ENCODE results near the gene PHC3.

PHC3 gene

GRCh38 chr3:170178651-170179050, 2.9 kb downstream of the PHC3 start:
- H3K27me3 ChIP-seq (ENCODE audit: control insufficient read depth, insufficient read depth, low read length): no peaks in the 10 kb centered on the region
- no peak overlapping the region for H3K9ac ChIP-seq (ENCODE audit: low read length)
- peaks cover 2% of the 10 kb centered on the region for H3K36me3 ChIP-seq (ENCODE audit: control insufficient read depth, insufficient read depth, low read length)
- no peak overlapping the region for H3K4me3 ChIP-seq (ENCODE audit: low read length)
- H3K4me1 ChIP-seq (ENCODE audit: control insufficient read depth, insufficient read depth, low read length): peaks cover 12% of the 10 kb centered on the region
- H3K27ac ChIP-seq (ENCODE audit: low read depth, low read length): no peak overlapping the region

GRCh38 chr3:170171563-170171962, 10.0 kb downstream of the PHC3 start:
- Histone ChIP-seq H3K36me3 (ENCODE audit: control insufficient read depth, insufficient read depth, low read length) (peaks cover 12% of the 10 kb centered on the region), H3K27ac (ENCODE audit: low read depth, low read length) (no peak overlapping the region), H3K4me1 (ENCODE audit: control insufficient read depth, insufficient read depth, low read length) (peaks cover 4% of the 10 kb centered on the region), H3K4me3 (ENCODE audit: low read length) (no peak overlapping the region), H3K27me3 (ENCODE audit: control insufficient read depth, insufficient read depth, low read length) (no peaks in the 10 kb centered on the region), H3K9ac (ENCODE audit: low read length) (no peak overlapping the region)

GRCh38 chr3:170164717-170165116, 16.8 kb downstream of the PHC3 start:
- no peaks in the 10 kb centered on the region for H3K4me1 ChIP-seq (ENCODE audit: control insufficient read depth, insufficient read depth, low read length)
- peaks cover 10% of the 10 kb centered on the region for H3K36me3 ChIP-seq (ENCODE audit: control insufficient read depth, insufficient read depth, low read length)
- H3K9ac ChIP-seq (ENCODE audit: low read length): no peak overlapping the region
- no peak overlapping the region for H3K4me3 ChIP-seq (ENCODE audit: low read length)
- H3K27ac ChIP-seq (ENCODE audit: low read depth, low read length): no peak overlapping the region
- no peaks in the 10 kb centered on the region for H3K27me3 ChIP-seq (ENCODE audit: control insufficient read depth, insufficient read depth, low read length)

- Histone ChIP-seq H3K4me1 (ENCODE audit: control insufficient read depth, insufficient read depth, low read length) (no peaks in the 10 kb centered on the region), H3K36me3 (ENCODE audit: control insufficient read depth, insufficient read depth, low read length) (peaks cover 10% of the 10 kb centered on the region), H3K27me3 (ENCODE audit: control insufficient read depth, insufficient read depth, low read length) (no peaks in the 10 kb centered on the region)
These were observed 17.4 kb downstream of the PHC3 start for GRCh38 chr3:170163956-170164645.

GRCh38 chr3:170162630-170163029, 18.9 kb downstream of the PHC3 start:
- no peak overlapping the region for H3K9ac ChIP-seq (ENCODE audit: low read length)
- peaks cover 10% of the 10 kb centered on the region for H3K36me3 ChIP-seq (ENCODE audit: control insufficient read depth, insufficient read depth, low read length)
- H3K4me1 ChIP-seq (ENCODE audit: control insufficient read depth, insufficient read depth, low read length): no peaks in the 10 kb centered on the region
- H3K27me3 ChIP-seq (ENCODE audit: control insufficient read depth, insufficient read depth, low read length): no peaks in the 10 kb centered on the region
- no peak overlapping the region for H3K27ac ChIP-seq (ENCODE audit: low read depth, low read length)
- no peak overlapping the region for H3K4me3 ChIP-seq (ENCODE audit: low read length)

More at GRCh38 chr3:170163956-170164645, 17.4 kb downstream of the PHC3 start:
- Histone ChIP-seq H3K9ac (ENCODE audit: low read length) (no peak overlapping the region), H3K4me3 (ENCODE audit: low read length) (no peak overlapping the region), H3K27ac (ENCODE audit: low read depth, low read length) (no peak overlapping the region)

GRCh38 chr3:170162052-170162451, 19.5 kb downstream of the PHC3 start:
- H3K4me1 ChIP-seq (ENCODE audit: control insufficient read depth, insufficient read depth, low read length): no peaks in the 10 kb centered on the region
- no peak overlapping the region for H3K4me3 ChIP-seq (ENCODE audit: low read length)
- peaks cover 10% of the 10 kb centered on the region for H3K36me3 ChIP-seq (ENCODE audit: control insufficient read depth, insufficient read depth, low read length)
- H3K9ac ChIP-seq (ENCODE audit: low read length): no peak overlapping the region
- H3K27ac ChIP-seq (ENCODE audit: low read depth, low read length): no peak overlapping the region
- no peaks in the 10 kb centered on the region for H3K27me3 ChIP-seq (ENCODE audit: control insufficient read depth, insufficient read depth, low read length)

GRCh38 chr3:170159933-170160332, 21.6 kb downstream of the PHC3 start:
- Histone ChIP-seq H3K4me3 (ENCODE audit: low read length) (no peak overlapping the region), H3K4me1 (ENCODE audit: control insufficient read depth, insufficient read depth, low read length) (no peaks in the 10 kb centered on the region), H3K9ac (ENCODE audit: low read length) (no peak overlapping the region), H3K36me3 (ENCODE audit: control insufficient read depth, insufficient read depth, low read length) (peaks cover 10% of the 10 kb centered on the region), H3K27me3 (ENCODE audit: control insufficient read depth, insufficient read depth, low read length) (no peaks in the 10 kb centered on the region), H3K27ac (ENCODE audit: low read depth, low read length) (no peak overlapping the region)

- Histone ChIP-seq H3K9ac (ENCODE audit: low read length) (no peak overlapping the region), H3K27ac (ENCODE audit: low read depth, low read length) (no peak overlapping the region), H3K4me1 (ENCODE audit: control insufficient read depth, insufficient read depth, low read length) (no peaks in the 10 kb centered on the region), H3K27me3 (ENCODE audit: control insufficient read depth, insufficient read depth, low read length) (no peaks in the 10 kb centered on the region), H3K4me3 (ENCODE audit: low read length) (no peak overlapping the region), H3K36me3 (ENCODE audit: control insufficient read depth, insufficient read depth, low read length) (peaks cover 10% of the 10 kb centered on the region)
These were observed 22.1 kb downstream of the PHC3 start for GRCh38 chr3:170159459-170159858.

- Histone ChIP-seq H3K4me3 (ENCODE audit: low read length) (no peak overlapping the region), H3K27me3 (ENCODE audit: control insufficient read depth, insufficient read depth, low read length) (no peaks in the 10 kb centered on the region), H3K9ac (ENCODE audit: low read length) (no peak overlapping the region), H3K36me3 (ENCODE audit: control insufficient read depth, insufficient read depth, low read length) (no peaks in the 10 kb centered on the region), H3K27ac (ENCODE audit: low read depth, low read length) (no peak overlapping the region), H3K4me1 (ENCODE audit: control insufficient read depth, insufficient read depth, low read length) (no peaks in the 10 kb centered on the region)
These were observed 25.9 kb downstream of the PHC3 start for GRCh38 chr3:170155604-170156003.

- H3K36me3 ChIP-seq (ENCODE audit: control insufficient read depth, insufficient read depth, low read length): no peaks in the 10 kb centered on the region
- H3K4me1 ChIP-seq (ENCODE audit: control insufficient read depth, insufficient read depth, low read length): no peaks in the 10 kb centered on the region
- no peak overlapping the region for H3K4me3 ChIP-seq (ENCODE audit: low read length)
- H3K27me3 ChIP-seq (ENCODE audit: control insufficient read depth, insufficient read depth, low read length): no peaks in the 10 kb centered on the region
- no peak overlapping the region for H3K9ac ChIP-seq (ENCODE audit: low read length)
- no peak overlapping the region for H3K27ac ChIP-seq (ENCODE audit: low read depth, low read length)
These were observed 26.9 kb downstream of the PHC3 start for GRCh38 chr3:170154569-170155143.

- H3K9ac ChIP-seq (ENCODE audit: low read length): no peak overlapping the region
- no peaks in the 10 kb centered on the region for H3K4me1 ChIP-seq (ENCODE audit: control insufficient read depth, insufficient read depth, low read length)
- H3K27me3 ChIP-seq (ENCODE audit: control insufficient read depth, insufficient read depth, low read length): no peaks in the 10 kb centered on the region
- no peaks in the 10 kb centered on the region for H3K36me3 ChIP-seq (ENCODE audit: control insufficient read depth, insufficient read depth, low read length)
- H3K27ac ChIP-seq (ENCODE audit: low read depth, low read length): no peak overlapping the region
- H3K4me3 ChIP-seq (ENCODE audit: low read length): no peak overlapping the region
These were observed 27.4 kb downstream of the PHC3 start for GRCh38 chr3:170154084-170154483.

- Histone ChIP-seq H3K9ac (ENCODE audit: low read length) (no peak overlapping the region), H3K4me1 (ENCODE audit: control insufficient read depth, insufficient read depth, low read length) (no peaks in the 10 kb centered on the region), H3K27me3 (ENCODE audit: control insufficient read depth, insufficient read depth, low read length) (no peaks in the 10 kb centered on the region), H3K36me3 (ENCODE audit: control insufficient read depth, insufficient read depth, low read length) (no peaks in the 10 kb centered on the region), H3K27ac (ENCODE audit: low read depth, low read length) (no peak overlapping the region), H3K4me3 (ENCODE audit: low read length) (no peak overlapping the region)
These were observed 30.0 kb downstream of the PHC3 start for GRCh38 chr3:170151536-170151935.

- H3K9ac ChIP-seq (ENCODE audit: low read length): no peak overlapping the region
- peaks cover 3% of the 10 kb centered on the region for H3K36me3 ChIP-seq (ENCODE audit: control insufficient read depth, insufficient read depth, low read length)
- no peak overlapping the region for H3K27ac ChIP-seq (ENCODE audit: low read depth, low read length)
- H3K27me3 ChIP-seq (ENCODE audit: control insufficient read depth, insufficient read depth, low read length): no peaks in the 10 kb centered on the region
- H3K4me1 ChIP-seq (ENCODE audit: control insufficient read depth, insufficient read depth, low read length): no peaks in the 10 kb centered on the region
- no peak overlapping the region for H3K4me3 ChIP-seq (ENCODE audit: low read length)
These were observed 32.5 kb downstream of the PHC3 start for GRCh38 chr3:170149016-170149415.

Data from rectal smooth muscle tissue (tissue), 1 donor.